Measurements from ENCODE around the gene PLEKHF1.
"Not testable (repeated sequence)": the region's sequence is repeated elsewhere in the genome, so short reads cannot be mapped to it uniquely, and the experiment has no call there.

PLEKHF1 gene

GRCh38 chr19:29705706-29706105 lies 40.4 kb downstream of the PLEKHF1 start:
- DNase-seq, result no peak

DNA sequence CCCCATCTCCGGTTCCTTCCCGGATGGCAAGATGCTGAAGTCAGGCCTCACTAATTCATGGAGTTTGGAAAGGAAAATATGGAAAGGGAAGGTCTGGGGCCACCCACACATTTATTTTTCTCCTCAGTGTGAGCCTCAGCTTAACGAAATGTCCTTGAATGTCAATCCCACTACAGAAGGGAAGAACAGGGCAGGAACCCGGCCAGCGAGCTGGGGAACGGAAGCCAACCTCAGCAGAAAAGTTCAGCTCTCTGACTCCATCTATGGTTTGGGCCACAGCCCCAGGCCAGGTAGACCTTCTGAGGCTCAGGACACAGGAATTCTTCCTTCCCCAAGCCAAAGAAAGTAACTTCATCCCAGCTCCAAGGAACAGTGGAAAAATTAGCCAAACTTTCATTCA lies 41.4 kb downstream of the PLEKHF1 start:
- no peak for DNase-seq

- DNase-seq, result no peak
Observed at GRCh38 chr19:29708554-29709439, 43.5 kb downstream of the PLEKHF1 start.

GRCh38 chr19:29709440-29709798 lies 44.2 kb downstream of the PLEKHF1 start:
- not testable (repeated sequence) for DNase-seq

DNA sequence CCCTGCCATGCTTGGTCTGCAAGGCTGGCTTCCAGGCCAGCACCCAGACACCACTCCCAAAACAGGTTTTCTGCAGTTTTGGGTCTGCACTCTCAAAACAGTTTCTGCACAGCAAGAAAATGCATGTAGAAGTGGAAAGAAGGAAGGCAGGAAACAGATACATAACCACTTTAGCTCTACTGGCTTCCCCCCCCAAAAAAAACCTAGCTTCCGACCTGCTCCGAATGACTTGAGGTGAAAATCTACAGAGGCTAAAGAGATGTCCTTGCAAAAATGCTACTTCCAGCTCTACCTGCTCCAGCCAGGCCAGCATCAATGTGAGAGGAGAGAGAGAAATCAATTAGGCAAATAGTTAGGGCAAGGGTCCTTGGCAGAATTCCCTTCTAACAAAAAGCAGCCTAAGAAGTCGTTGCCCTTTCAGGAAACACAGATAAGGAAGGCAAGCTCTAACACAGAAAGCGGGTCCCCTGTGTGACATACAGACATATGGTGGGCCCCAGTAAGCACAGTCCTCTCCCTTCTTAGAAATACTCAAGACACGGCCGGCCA lies 46.4 kb downstream of the PLEKHF1 start:
- DNase-seq, result no peak

GRCh38 chr19:29712744-29713516 lies 47.7 kb downstream of the PLEKHF1 start:
- peak; percentile 22 for DNase-seq

DNA sequence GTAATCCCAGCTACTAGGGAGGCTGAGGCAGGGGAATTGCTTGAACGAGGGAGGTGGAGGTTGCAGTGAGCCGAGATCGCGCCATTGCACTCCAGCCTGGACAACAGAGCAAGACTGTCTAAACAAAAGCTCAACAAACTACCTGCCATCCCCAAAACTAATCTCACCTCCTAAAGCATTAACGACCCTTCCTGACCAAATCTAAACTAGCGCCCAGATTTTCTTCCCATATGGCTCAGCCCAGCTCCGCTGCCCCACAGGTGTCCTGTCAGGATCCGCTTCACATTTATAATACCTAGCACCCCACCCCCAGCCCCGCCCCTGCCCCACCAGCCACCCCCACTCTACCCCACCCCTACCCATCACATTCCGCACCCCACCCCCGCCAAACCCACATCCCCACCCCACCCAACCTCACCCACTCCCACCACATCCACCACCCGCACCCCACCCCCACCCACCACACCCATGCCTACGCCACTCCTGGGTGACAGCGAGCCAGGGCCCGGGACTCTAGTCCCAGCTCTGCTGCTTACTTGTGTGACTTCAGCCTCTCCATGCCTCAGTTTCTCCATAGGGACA lies 49.2 kb downstream of the PLEKHF1 start:
- peak; percentile 73 for DNase-seq

DNA sequence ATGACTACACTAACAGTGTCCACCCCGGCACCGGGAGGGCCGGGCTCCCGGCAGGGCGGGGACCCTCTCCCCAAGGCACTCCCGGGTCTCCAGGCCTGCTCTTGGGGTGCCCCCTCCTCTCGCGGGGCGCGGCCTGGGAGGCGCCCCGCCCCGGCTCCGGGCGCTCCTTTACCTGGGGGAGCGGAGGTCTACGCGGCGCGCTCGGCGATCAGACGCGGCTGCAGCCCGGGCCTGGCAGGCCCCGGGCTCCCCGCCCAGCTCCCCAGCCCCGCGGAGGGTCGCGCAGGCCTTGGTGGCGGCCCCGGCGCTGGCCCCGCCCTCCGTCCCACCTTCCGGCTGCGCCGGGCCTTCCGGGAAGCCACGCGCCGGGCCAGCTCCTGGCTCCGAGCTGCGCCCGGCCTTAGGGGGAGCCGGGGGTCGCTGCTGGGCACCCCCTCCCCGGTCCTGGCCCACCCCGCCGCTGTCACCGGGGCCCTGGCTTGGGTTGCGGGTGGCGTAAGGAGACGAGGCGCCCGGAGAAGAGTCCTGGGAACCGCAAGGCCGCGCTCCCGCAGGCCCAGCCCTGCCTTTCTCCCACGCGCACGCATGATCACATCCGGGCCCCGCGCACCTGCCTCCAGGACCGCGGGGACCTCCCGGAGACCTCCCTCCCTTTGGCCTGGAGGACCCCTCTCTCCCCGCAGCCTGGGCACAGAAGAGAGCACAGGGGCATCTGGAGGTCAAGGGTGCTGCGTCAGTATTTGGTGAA lies 49.9 kb downstream of the PLEKHF1 start, which contains the start of gene C19orf12:
TSS of gene C19orf12 (minus strand) at position 309 of the 748 bp plus-strand sequence. CDS start 6,848 bp downstream, outside the sequence.
- DNase-seq, result peak; percentile 60

DNA sequence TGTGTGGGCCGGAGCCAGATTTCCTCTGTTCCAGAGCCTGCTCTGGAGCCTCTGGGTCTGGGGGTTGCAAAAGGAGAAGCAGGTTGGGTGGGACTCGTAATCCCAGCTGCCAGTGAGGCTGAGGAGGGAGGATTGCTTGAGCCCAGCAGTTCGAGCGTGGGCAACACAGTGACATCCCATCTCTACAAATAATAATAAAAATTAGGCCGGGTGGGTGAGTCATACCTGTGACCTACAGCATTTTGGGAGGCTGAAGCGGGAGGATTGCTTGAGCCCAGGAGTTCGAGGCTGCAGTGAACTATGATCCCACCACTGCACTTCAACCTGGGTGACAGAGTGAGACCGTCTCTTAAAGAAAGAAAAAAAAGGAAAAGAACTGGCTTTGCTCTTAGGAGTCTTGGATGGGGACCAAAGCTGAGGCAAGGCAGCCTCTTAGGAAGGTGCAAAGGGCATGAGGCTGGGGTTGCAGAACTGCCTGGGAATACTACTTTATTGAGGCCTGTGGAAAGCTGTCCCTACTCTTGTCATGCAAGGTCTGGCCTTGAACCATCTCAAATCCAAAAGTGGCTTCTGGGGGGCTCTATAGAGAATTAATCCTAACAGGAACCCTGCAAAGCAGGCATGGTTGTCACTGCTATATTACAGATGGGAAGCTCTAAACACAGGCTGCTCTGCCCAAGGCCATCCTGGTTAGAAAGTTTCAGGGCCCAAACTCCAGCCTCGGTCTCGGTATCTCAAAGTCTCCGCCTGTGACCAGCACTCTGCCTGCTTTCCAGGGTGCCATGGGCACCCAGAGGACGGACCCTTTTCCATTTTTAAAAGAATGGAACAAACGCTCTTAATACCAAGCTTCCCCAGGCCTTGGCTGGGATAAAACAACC lies 50.7 kb downstream of the PLEKHF1 start:
- DNase-seq, result no peak

GRCh38 chr19:29717051-29717450 lies 51.8 kb downstream of the PLEKHF1 start:
- no peak for DNase-seq

DNA sequence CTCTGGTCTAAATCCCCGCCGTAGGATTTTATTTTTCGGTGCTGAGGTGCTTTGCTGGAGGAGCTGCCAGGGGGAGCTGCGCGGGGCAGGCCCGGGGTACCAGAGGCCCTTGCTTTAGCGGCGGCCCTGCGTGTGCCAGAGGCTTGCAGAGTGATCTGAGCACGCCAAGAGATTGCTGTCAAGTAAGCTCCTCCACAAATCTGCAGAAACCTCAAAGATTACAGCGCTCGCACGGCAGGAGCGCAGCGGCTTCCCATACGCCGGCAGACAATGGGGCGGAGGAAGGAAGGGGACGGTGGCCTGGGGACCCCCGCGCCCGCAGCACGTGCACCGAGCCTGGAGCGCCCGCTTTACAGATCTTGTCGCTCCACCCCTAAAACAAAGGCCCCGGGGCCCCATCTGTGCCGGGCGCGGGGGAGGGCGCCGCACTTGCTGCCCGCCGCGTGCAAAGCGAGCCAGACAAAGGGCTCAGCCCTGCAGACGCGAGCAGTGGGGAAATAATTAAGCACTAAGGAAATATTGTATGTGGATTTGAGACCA lies 58.9 kb downstream of the PLEKHF1 start:
- DNase-seq, result peak; percentile 13

DNA sequence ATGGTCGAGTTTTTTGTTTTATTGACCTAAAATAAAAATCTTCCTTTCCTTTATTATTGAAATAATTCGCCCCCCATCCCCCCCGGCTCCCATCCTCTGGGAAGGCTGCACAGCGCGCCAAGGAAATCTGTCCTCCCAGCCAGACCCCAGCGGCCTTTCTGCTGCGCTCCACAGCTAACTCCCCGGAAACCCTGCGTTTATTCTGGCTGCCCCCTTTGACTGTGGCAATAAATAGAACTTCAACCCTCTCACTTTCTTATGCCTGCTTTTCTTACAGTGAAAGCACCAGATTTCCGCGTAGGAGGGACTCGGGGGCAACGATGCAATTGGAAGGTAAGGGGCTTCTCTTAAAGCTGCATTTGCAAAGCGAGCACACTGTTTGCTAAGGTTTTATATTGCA lies 59.5 kb downstream of the PLEKHF1 start:
- no peak for DNase-seq
